Measurements from ENCODE around the gene NFKBIE. TPM values are rescaled to one million over a fixed set of nuclear protein-coding genes. Genes with fewer than 3 reads are reported as not detected.

The NFKBIE gene
- total RNA-seq, 1 donor from 2014 or later = 46.3 TPM

DNA sequence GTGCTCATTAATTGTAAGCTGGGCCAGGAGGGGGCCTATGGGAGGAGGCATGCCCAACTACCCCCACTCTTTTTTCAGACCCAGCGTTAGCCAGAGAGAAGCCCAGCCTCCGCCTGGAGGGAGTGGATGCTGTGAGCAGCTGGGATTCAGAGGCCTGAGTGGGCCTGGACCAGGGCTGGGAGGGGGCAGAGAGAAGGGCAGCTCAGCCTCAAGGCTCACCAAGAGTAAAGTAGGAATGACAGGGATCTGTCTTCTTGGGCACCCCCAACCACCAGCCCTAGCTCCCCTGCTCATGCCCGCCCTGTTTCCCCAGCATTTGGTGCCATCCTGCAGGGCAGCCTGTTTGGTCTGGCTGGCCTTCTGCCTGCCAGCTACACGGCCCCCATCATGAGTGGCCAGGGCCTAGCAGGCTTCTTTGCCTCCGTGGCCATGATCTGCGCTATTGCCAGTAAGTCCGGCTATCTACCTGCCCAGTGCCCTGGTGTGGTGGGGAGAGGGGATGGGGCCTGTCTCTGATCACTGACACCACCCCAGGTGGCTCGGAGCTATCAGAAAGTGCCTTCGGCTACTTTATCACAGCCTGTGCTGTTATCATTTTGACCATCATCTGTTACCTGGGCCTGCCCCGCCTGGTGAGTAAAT is 35.2 kb downstream of the NFKBIE start:
- Histone ChIP-seq H3K36me3 (ENCODE audit: control insufficient read depth, insufficient read depth, low read length) (peaks cover 1% of the 10 kb centered on the region), H3K27me3 (ENCODE audit: control insufficient read depth, insufficient read depth, low read length) (no peaks in the 10 kb centered on the region), H3K4me3 (ENCODE audit: low read depth, low read length) (no peak overlapping the region)
- no peak for DNase-seq (ENCODE audit: low read depth)
- TF ChIP-seq, protein P1, sequence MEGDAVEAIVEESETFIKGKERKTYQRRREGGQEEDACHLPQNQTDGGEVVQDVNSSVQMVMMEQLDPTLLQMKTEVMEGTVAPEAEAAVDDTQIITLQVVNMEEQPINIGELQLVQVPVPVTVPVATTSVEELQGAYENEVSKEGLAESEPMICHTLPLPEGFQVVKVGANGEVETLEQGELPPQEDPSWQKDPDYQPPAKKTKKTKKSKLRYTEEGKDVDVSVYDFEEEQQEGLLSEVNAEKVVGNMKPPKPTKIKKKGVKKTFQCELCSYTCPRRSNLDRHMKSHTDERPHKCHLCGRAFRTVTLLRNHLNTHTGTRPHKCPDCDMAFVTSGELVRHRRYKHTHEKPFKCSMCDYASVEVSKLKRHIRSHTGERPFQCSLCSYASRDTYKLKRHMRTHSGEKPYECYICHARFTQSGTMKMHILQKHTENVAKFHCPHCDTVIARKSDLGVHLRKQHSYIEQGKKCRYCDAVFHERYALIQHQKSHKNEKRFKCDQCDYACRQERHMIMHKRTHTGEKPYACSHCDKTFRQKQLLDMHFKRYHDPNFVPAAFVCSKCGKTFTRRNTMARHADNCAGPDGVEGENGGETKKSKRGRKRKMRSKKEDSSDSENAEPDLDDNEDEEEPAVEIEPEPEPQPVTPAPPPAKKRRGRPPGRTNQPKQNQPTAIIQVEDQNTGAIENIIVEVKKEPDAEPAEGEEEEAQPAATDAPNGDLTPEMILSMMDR (IDR thresholded peaks at IDR 0.05; ENCODE audit: insufficient read depth, low read length, poor library complexity, severe bottlenecking) = no peak

DNA sequence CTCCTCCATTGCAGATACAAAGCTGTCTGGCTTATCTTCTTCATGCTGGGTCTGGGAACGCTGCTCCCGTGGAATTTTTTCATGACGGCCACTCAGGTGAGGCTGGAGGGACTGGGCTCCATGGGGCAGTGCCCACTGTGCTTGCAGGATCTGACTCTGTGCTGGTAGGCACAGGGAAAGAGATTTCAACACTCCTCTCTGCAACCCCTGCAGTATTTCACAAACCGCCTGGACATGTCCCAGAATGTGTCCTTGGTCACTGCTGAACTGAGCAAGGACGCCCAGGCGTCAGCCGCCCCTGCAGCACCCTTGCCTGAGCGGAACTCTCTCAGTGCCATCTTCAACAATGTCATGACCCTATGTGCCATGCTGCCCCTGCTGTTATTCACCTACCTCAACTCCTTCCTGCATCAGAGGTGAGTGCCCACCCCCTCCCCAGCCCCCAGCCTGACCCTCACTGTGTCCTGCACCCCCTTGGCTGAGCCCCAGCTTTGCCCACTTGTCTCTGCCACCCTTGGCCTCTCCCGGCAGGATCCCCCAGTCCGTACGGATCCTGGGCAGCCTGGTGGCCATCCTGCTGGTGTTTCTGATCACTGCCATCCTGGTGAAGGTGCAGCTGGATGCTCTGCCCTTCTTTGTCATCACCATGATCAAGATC is 35.8 kb downstream of the NFKBIE start:
- TF ChIP-seq, protein P1 (IDR thresholded peaks at IDR 0.05; ENCODE audit: insufficient read depth, low read length, poor library complexity, severe bottlenecking) = no peak
- no peak for DNase-seq (ENCODE audit: low read depth)
- peaks cover 1% of the 10 kb centered on the region for H3K36me3 ChIP-seq (ENCODE audit: control insufficient read depth, insufficient read depth, low read length)
- H3K27me3 ChIP-seq (ENCODE audit: control insufficient read depth, insufficient read depth, low read length) = no peaks in the 10 kb centered on the region
- no peak overlapping the region for H3K4me3 ChIP-seq (ENCODE audit: low read depth, low read length)

DNA sequence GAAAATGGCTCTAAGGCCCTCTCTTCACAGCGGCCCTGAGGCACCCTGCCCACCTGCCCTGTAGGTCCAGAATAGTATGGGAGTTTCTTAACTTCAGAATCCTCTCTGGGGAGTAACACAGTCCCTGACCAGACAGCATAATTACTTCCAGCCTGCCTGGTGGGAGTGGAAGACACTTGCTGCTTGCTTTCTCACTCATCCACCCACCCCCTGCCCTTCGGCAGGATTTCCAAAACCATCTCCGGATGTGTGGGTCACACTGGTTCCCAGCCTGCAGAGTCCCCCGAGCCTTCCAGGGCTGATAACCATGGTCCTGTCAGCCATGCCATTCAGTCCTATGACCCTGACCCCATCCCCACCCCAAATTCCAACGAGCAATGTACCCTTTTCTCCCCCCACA is 36.5 kb downstream of the NFKBIE start:
- Histone ChIP-seq H3K36me3 (ENCODE audit: control insufficient read depth, insufficient read depth, low read length) (peaks cover 1% of the 10 kb centered on the region), H3K27me3 (ENCODE audit: control insufficient read depth, insufficient read depth, low read length) (no peaks in the 10 kb centered on the region), H3K4me3 (ENCODE audit: low read depth, low read length) (no peak overlapping the region)
- TF ChIP-seq, protein P1 (IDR thresholded peaks at IDR 0.05; ENCODE audit: insufficient read depth, low read length, poor library complexity, severe bottlenecking) = no peak
- no peak for DNase-seq (ENCODE audit: low read depth)

DNA sequence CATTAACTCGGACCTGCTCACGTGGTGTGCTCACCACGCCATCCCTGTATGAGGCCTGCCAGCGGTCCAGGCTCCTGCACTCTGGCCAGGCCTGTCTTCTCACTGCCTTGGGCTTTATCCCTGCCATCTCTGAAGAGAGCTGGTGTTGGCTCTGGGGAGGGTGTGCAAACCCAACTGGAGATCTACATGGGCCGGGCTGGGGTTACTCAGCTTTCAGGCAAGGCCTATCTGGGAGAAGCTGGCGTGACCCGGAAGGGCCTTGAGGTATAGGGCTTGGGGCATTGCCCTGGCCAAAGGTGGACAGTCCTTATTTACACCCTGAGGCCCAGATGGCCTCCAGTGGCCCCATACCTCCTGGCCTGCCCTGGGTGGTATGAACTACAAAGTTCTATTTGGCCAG is 36.9 kb downstream of the NFKBIE start:
- no peaks in the 10 kb centered on the region for H3K27me3 ChIP-seq (ENCODE audit: control insufficient read depth, insufficient read depth, low read length)
- H3K36me3 ChIP-seq (ENCODE audit: control insufficient read depth, insufficient read depth, low read length) = peaks cover 1% of the 10 kb centered on the region
- DNase-seq (ENCODE audit: low read depth) = no peak
- TF ChIP-seq, protein P1 (IDR thresholded peaks at IDR 0.05; ENCODE audit: insufficient read depth, low read length, poor library complexity, severe bottlenecking) = no peak
- no peak overlapping the region for H3K4me3 ChIP-seq (ENCODE audit: low read depth, low read length)

DNA sequence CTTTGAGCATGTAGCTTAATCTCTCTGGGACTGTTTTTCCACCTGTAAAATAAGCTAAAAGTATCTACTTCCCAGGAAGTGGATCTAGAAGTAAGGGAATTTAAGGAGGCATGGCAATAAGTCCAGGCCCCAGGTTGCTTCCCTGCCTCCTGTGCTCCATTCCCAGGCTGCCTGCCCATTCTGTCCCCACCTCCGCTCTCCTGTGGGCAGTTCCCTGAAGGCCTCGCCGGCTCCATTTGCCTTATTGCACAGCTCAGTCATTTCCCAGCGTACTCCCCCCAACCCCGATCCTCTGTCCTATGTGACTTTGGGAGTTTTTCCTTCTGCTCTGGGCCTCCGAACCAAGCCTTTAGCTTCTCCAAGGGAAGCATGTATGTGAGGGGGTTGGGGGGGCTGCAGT is 37.3 kb downstream of the NFKBIE start:
- TF ChIP-seq, protein P1 (IDR thresholded peaks at IDR 0.05; ENCODE audit: insufficient read depth, low read length, poor library complexity, severe bottlenecking) = no peak
- Histone ChIP-seq H3K27me3 (ENCODE audit: control insufficient read depth, insufficient read depth, low read length) (no peaks in the 10 kb centered on the region), H3K36me3 (ENCODE audit: control insufficient read depth, insufficient read depth, low read length) (no peaks in the 10 kb centered on the region), H3K4me3 (ENCODE audit: low read depth, low read length) (no peak overlapping the region)
- no peak for DNase-seq (ENCODE audit: low read depth)
